ENCODE results near the gene SCAMP5. TPM values are rescaled to one million over a fixed set of nuclear protein-coding genes. Genes with fewer than 3 reads are reported as not detected.
A peak's percentile ranks its signal among the peaks of the same experiment; 100 is the strongest.

Gene SCAMP5
- total RNA-seq, 2 donors from 2014 or later: 6.1 to 24.4 TPM

DNA sequence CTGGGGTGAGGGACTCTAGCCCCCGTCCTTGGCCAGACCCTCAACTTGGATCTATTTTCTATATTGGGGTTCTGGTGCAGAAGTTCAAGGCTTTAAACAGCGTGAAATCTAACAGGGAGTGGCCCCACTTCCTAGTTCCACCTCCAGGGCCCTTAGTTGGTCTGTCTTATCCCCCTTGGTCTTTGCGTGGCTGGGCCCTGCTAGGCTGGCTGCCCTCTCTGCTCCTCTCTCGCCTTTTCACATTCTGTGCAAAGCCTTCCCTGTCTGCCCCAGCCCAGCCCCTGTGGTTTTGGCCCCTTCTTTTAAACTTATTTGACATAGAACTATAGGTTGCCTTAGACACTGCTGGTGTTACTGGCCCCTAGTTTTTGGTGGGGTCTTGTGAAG is 33.6 kb downstream of the SCAMP5 start:
- H3K27ac ChIP-seq: no peak overlapping the region
- H3K4me1 ChIP-seq (replicated peaks): no peaks in the 10 kb centered on the region
- intact Hi-C loops (cut with DNase I): loop anchor here (1.0 kb wide), 1 partner anchor 175 kb away; no protein-coding TSS in a partner anchor
- no peak for DNase-seq (ENCODE audit: low spot score)
- TF ChIP-seq POLR2A (IDR thresholded peaks at IDR 0.05): no peak
- TF ChIP-seq POLR2AphosphoS5 (IDR thresholded peaks at IDR 0.05): no peak
- TF ChIP-seq, protein P1, sequence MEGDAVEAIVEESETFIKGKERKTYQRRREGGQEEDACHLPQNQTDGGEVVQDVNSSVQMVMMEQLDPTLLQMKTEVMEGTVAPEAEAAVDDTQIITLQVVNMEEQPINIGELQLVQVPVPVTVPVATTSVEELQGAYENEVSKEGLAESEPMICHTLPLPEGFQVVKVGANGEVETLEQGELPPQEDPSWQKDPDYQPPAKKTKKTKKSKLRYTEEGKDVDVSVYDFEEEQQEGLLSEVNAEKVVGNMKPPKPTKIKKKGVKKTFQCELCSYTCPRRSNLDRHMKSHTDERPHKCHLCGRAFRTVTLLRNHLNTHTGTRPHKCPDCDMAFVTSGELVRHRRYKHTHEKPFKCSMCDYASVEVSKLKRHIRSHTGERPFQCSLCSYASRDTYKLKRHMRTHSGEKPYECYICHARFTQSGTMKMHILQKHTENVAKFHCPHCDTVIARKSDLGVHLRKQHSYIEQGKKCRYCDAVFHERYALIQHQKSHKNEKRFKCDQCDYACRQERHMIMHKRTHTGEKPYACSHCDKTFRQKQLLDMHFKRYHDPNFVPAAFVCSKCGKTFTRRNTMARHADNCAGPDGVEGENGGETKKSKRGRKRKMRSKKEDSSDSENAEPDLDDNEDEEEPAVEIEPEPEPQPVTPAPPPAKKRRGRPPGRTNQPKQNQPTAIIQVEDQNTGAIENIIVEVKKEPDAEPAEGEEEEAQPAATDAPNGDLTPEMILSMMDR (IDR thresholded peaks at IDR 0.05): no peak
- H3K36me3 ChIP-seq: no peaks in the 10 kb centered on the region
- no peaks in the 10 kb centered on the region for H3K27me3 ChIP-seq (replicated peaks; ENCODE audit: insufficient read depth)
- H3K4me3 ChIP-seq: no peak overlapping the region
- H3K9me3 ChIP-seq: no peaks in the 10 kb centered on the region
- 73% methylated on average over 4 of the region's 4 CpGs for WGBS

DNA sequence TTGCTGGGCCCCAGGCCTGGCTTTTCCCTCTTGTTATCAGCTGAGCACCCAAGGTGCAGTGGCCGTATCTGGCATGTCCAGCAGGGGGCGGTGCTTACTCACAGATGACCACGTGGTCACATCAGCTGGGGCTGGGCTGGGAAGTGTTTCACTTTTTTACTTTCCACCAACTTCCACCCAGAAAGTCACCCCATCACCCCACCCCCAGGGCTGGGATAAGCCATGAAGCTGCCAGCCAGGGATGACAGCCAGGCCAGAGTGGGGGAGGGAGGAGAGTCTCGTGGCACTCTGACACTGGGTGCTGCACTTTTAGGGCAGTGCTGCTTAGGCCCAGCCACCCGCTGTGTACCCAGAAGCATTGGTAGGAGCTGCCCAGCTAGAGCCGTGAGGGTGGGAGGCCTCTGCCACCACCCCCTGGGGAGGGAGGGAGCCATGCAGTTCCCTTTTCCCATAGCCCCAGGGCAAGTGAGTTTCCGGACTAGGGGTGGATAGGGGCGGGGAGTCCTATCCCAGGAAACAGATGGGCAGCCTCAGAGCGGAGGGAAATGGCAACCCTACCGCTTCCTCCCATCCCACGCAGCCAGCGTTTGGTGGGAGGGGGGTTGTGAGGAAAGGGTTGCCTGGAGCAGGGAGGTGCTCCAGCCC is 34.1 kb downstream of the SCAMP5 start:
- TF ChIP-seq POLR2A (IDR thresholded peaks at IDR 0.05): no peak
- TF ChIP-seq POLR2AphosphoS5 (IDR thresholded peaks at IDR 0.05): peak; percentile 84
- TF ChIP-seq, protein P1 (IDR thresholded peaks at IDR 0.05): peak; percentile 95 to 99 (median 98)
- peak; percentile 87 for DNase-seq (ENCODE audit: low spot score)

DNA sequence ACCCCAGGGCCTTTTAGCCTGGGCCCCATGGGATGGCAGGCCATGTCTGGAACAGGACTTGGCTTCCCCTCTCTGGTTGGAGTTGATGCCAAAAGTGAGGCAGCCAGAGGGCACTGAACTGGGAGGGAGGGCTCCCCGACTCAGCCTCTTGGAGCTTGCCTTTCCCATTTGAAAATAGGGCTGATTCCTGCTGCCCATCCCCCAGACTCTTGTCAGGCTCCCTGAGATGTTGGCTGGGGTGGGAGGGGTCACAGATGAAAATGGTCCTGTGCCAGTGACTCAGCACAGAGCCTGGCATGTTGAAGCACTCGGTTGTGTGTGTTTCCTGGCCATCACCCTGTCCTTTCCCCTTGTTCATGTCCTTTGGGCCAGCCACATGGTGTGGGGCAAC is 34.7 kb downstream of the SCAMP5 start:
- Histone ChIP-seq H3K4me3 (no peak overlapping the region), H3K27me3 (replicated peaks; ENCODE audit: insufficient read depth) (no peaks in the 10 kb centered on the region), H3K27ac (no peak overlapping the region), H3K9me3 (no peaks in the 10 kb centered on the region), H3K4me1 (replicated peaks) (no peaks in the 10 kb centered on the region), H3K36me3 (no peaks in the 10 kb centered on the region)
- DNase-seq (ENCODE audit: low spot score): no peak
- WGBS: 33% methylated on average over 2 of the region's 2 CpGs
- intact Hi-C loops (cut with DNase I): no loop called here
- TF ChIP-seq POLR2AphosphoS5 (IDR thresholded peaks at IDR 0.05) (no peak), POLR2A (IDR thresholded peaks at IDR 0.05) (no peak)
- TF ChIP-seq, protein P1 (IDR thresholded peaks at IDR 0.05): no peak

More for the DNA sequence above, 34.1 kb downstream of the SCAMP5 start:
- WGBS: 19% methylated on average over 12 of the region's 12 CpGs
- no peaks in the 10 kb centered on the region for H3K36me3 ChIP-seq
- no peak overlapping the region for H3K27ac ChIP-seq
- H3K4me1 ChIP-seq (replicated peaks): no peaks in the 10 kb centered on the region
- H3K4me3 ChIP-seq: no peak overlapping the region
- H3K9me3 ChIP-seq: no peaks in the 10 kb centered on the region
- intact Hi-C loops (cut with DNase I): loop anchor here (1.0 kb wide), 1 partner anchor 175 kb away; no protein-coding TSS in a partner anchor
- no peaks in the 10 kb centered on the region for H3K27me3 ChIP-seq (replicated peaks; ENCODE audit: insufficient read depth)

DNA sequence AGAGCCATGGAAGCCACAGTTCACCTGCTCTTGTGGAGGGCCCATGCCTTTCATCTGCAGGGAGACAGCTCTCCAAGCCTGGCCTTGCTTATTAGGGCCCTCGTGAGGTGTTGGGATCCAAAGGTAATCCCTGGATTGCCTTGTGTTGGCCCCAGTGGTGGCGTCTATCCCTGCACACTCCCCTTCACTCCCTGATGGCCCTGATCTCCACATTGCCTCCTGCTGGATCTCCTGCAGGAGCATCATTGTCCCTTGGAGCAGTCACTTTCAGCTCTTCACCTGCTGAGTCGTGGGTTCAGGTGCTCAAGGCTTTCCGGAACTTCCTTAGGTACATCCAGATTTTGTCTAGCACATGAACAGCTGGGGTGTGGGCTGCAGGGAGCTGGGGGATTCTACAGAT is 35.1 kb downstream of the SCAMP5 start:
- 91% methylated on average over 4 of the region's 4 CpGs for WGBS
- TF ChIP-seq POLR2A (IDR thresholded peaks at IDR 0.05) (no peak), POLR2AphosphoS5 (IDR thresholded peaks at IDR 0.05) (no peak)
- TF ChIP-seq, protein P1 (IDR thresholded peaks at IDR 0.05): no peak
- Histone ChIP-seq H3K4me1 (replicated peaks) (no peaks in the 10 kb centered on the region), H3K36me3 (no peaks in the 10 kb centered on the region), H3K27me3 (replicated peaks; ENCODE audit: insufficient read depth) (no peaks in the 10 kb centered on the region), H3K4me3 (no peak overlapping the region), H3K9me3 (no peaks in the 10 kb centered on the region), H3K27ac (no peak overlapping the region)
- no peak for DNase-seq (ENCODE audit: low spot score)
- intact Hi-C loops (cut with DNase I): no loop called here

DNA sequence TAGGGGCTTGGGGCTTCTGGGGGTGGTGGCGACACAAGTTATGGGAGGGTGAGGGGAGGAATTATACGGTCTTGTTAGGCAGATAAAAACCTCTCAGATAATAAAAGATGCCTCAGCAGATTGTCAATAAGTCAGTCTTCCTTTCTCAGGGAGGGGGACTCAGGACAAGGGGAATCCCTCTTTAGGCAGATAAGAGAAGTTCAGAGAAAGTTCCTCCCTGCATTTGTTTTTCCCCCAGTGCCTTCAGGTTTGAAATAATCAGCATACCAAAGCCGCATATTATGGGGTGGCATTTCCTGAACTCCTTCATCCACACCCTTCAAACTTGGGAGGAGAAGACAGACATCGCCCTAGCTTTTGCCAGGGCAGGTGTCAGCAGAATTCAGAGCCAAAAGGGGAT is 36.5 kb downstream of the SCAMP5 start:
- Histone ChIP-seq H3K36me3 (no peaks in the 10 kb centered on the region), H3K4me1 (replicated peaks) (no peaks in the 10 kb centered on the region), H3K27me3 (replicated peaks; ENCODE audit: insufficient read depth) (no peaks in the 10 kb centered on the region), H3K27ac (no peak overlapping the region), H3K4me3 (no peak overlapping the region), H3K9me3 (no peaks in the 10 kb centered on the region)
- intact Hi-C loops (cut with DNase I): no loop called here
- DNase-seq (ENCODE audit: low spot score): no peak
- TF ChIP-seq POLR2A (IDR thresholded peaks at IDR 0.05) (no peak), POLR2AphosphoS5 (IDR thresholded peaks at IDR 0.05) (no peak)
- TF ChIP-seq, protein P1 (IDR thresholded peaks at IDR 0.05): no peak
- WGBS: 58% methylated on average over 4 of the region's 4 CpGs
